HepG2 (cell line): ENCODE measurements around the gene FSHR. TPM values are rescaled to one million over a fixed set of nuclear protein-coding genes. Genes with fewer than 3 reads are reported as not detected.

ENCODE experiments used
- ATAC-seq: fragments of 200-7000 bp; cut with Tn5 transposase; 3 replicates; pipeline ENCODE4 v1.9.1; 2020; ENCODE audit warnings: mild to moderate bottlenecking, moderate library complexity
- BruUV-seq: library from RNA; stranded (reverse); fragments of 400-500 nt; replicated peaks from 2 replicates; lab custom pipeline; 2021; lab: Mats Ljungman, UMichigan
- CTCF ChIA-PET: fragments of 300-600 bp; formaldehyde crosslinking; extraction: SDS; loops from one replicate; lab custom pipeline; 2021; ENCODE audit warnings: low total read pairs, inconsistent platforms, low intra/inter-chr PET ratio; lab: Yijun Ruan, JAX
- POLR2A ChIA-PET: fragments of 350-600 bp; sonication (Branson Sonifier 250); formaldehyde crosslinking; loops from one replicate; lab custom pipeline; 2020; ENCODE audit warnings: antibody characterized with exemption, inconsistent platforms; lab: Yijun Ruan, JAX
- DNase-seq: peaks from one replicate; pipeline ENCODE4 v3.0.0-alpha.2; 2015; ENCODE audit warnings: low spot score
- FAIRE-seq: peaks from 3 replicates; lab custom pipeline; 2011; peaks lifted over from hg19 to GRCh38; lab: Jason Lieb, UNC
- H2AFZ ChIP-seq: one replicate; pipeline ENCODE4 v1.6.1; 2011; ENCODE audit warnings: low read length, inconsistent platforms
- H3K27ac ChIP-seq: fragments of 300-600 bp; 3 replicates; pipeline ENCODE4 v1.8.0; 2011; ENCODE audit warnings: mixed run types, mild to moderate bottlenecking, mixed read lengths, low read length, inconsistent platforms; ENCODE audit not compliant: insufficient read depth; ENCODE audit errors: extremely low read length
- H3K27me3 ChIP-seq, 2 experiments: fragments of 200-600 bp in 1 of 2; 2 replicates in 1 of 2; 3 replicates in 1 of 2; pipeline versions ENCODE4 v1.6.0 to v1.8.0; 2011; ENCODE audit warnings: low read length in 2 of 2, mild to moderate bottlenecking in 2 of 2, moderate library complexity in 2 of 2, inconsistent platforms in 1 of 2; ENCODE audit not compliant: insufficient read depth in 2 of 2, control insufficient read depth in 1 of 2
- H3K36me3 ChIP-seq, 2 experiments: fragments of 200-600 bp in 1 of 2; replicated peaks in 1 of 2; 2 replicates in 1 of 2; 3 replicates in 1 of 2; pipeline versions ENCODE4 v1.5.1 to v1.8.0; 2011; ENCODE audit warnings: low read length in 2 of 2, inconsistent platforms in 1 of 2; ENCODE audit not compliant: insufficient read depth in 2 of 2, control insufficient read depth in 1 of 2
- H3K4me1 ChIP-seq: 2 replicates; pipeline ENCODE4 v1.5.1; 2012; ENCODE audit warnings: low read length, inconsistent platforms; ENCODE audit not compliant: insufficient read depth
- H3K4me2 ChIP-seq: 2 replicates; pipeline ENCODE4 v1.6.0; 2011; ENCODE audit warnings: low read depth, low read length, inconsistent platforms
- H3K4me3 ChIP-seq, 3 experiments: fragments of 200-600 bp in 1 of 3; sonication (generic), shearing (Covaris generic) in 1 of 3; replicated peaks in 1 of 3; 2 replicates each; pipeline ENCODE4 v1.5.1; 2011 to 2016; ENCODE audit warnings: low read length in 3 of 3, inconsistent platforms in 2 of 3, low read depth in 2 of 3, mild to moderate bottlenecking in 2 of 3, control low read depth in 1 of 3, mixed read lengths in 1 of 3; ENCODE audit not compliant: insufficient read depth in 1 of 3
- H3K79me2 ChIP-seq: one replicate; pipeline ENCODE4 v1.6.1; 2011; ENCODE audit warnings: low read length, inconsistent platforms; ENCODE audit not compliant: insufficient read depth
- H3K9ac ChIP-seq: 2 replicates; pipeline ENCODE4 v1.6.0; 2011; ENCODE audit warnings: mild to moderate bottlenecking, low read depth, low read length, inconsistent platforms; ENCODE audit not compliant: insufficient read depth
- H3K9me3 ChIP-seq: 2 replicates; pipeline ENCODE4 v1.5.1; 2012; ENCODE audit warnings: mild to moderate bottlenecking, low read length
- H4K20me1 ChIP-seq: 2 replicates; pipeline ENCODE4 v1.6.0; 2011; ENCODE audit warnings: inconsistent platforms, mild to moderate bottlenecking, low read length, moderate library complexity; ENCODE audit not compliant: insufficient read depth
- ARNT2 ChIP-seq: sonication (generic); formaldehyde crosslinking; IDR thresholded peaks from 2 replicates; pipeline ENCODE4 v1.8.0; 2022; ENCODE audit warnings: mild to moderate bottlenecking, low read depth, missing genetic modification reagents, moderate library complexity
- CCDC6 ChIP-seq: sonication (generic); formaldehyde crosslinking; IDR thresholded peaks from 2 replicates; pipeline ENCODE4 v1.8.1; 2022; ENCODE audit warnings: mild to moderate bottlenecking, missing genetic modification reagents, moderate library complexity
- HDAC2 ChIP-seq: sonication (generic); formaldehyde crosslinking; IDR thresholded peaks from 2 replicates; pipeline ENCODE4 v1.4.0; 2020; ENCODE audit warnings: missing genetic modification reagents
- MTA1 ChIP-seq: sonication (generic); formaldehyde crosslinking; IDR thresholded peaks from 2 replicates; pipeline ENCODE4 v1.4.0; 2020; ENCODE audit warnings: missing genetic modification reagents, mild to moderate bottlenecking, borderline replicate concordance
- NAIF1 ChIP-seq: sonication (generic); formaldehyde crosslinking; IDR thresholded peaks from 2 replicates; pipeline ENCODE4 v1.5.0; 2020; ENCODE audit warnings: mild to moderate bottlenecking, missing genetic modification reagents, borderline replicate concordance
- POLR2G ChIP-seq: fragments of 200-400 bp; formaldehyde crosslinking; IDR thresholded peaks from 2 replicates; pipeline ENCODE4 v1.6.1; 2018; ENCODE audit warnings: mild to moderate bottlenecking, low read depth, low read length, moderate library complexity
- SMAD1 ChIP-seq: sonication (generic); formaldehyde crosslinking; IDR thresholded peaks from 2 replicates; pipeline ENCODE4 v1.4.0; 2020; ENCODE audit warnings: missing genetic modification reagents, low read depth, mild to moderate bottlenecking, borderline replicate concordance
- SRSF1 ChIP-seq: fragments of 200-400 bp; formaldehyde crosslinking; optimal IDR thresholded peaks from 2 replicates; pipeline ENCODE3; 2017; ENCODE audit warnings: mild to moderate bottlenecking, low read depth, low read length, moderate library complexity
- SSRP1 ChIP-seq: IDR thresholded peaks from 2 replicates; pipeline ENCODE4 v1.6.1; 2016; ENCODE audit warnings: control low read depth
- ZNF143 ChIP-seq: sonication (generic); formaldehyde crosslinking; IDR thresholded peaks from 2 replicates; pipeline ENCODE4 v1.4.0; 2020; ENCODE audit warnings: missing genetic modification reagents
- ZNF263 ChIP-seq: sonication (generic); formaldehyde crosslinking; IDR thresholded peaks from 2 replicates; pipeline ENCODE4 v1.4.0; 2020; ENCODE audit warnings: missing genetic modification reagents
- WGBS: methylation state at CpG from one replicate; pipeline ENCODE4 v1.1.6; 2017; ENCODE audit warnings: low lambda C conversion rate; 5-methylcytosine and 5-hydroxymethylcytosine counted together
- in situ Hi-C: cut with HindIII; loops from 2 replicates; pipeline ENCODE4 v1.10.0; 2017; ENCODE audit warnings: low pct_unique_long_range_greater_than_20kb; ENCODE audit not compliant: extremely low pct_ligation_motif_present
- intact Hi-C: fragments of 100-400 bp; cut with micrococcal nuclease; formaldehyde crosslinking; loops from one replicate; pipeline ENCODE4 v1.10.0; 2022; ENCODE audit not compliant: unreplicated experiment
- polyA plus RNA-seq, 8 experiments: library from polyadenylated mRNA; depleted of rRNA in 3 of 8; stranded (reverse) in 7 of 8; unstranded in 1 of 8; fragments of >200 nt; fragmentation: Illumina TruSeq in 4 of 8; extraction: Trizol in 4 of 8; gene quantifications; 2 replicates each; pipeline versions ENCODE4 v1.2.1 to v1.2.3, GENCODE V29; 2011 to 2016; ENCODE audit warnings: low read depth in 4 of 8, missing spikeins in 1 of 8, mixed read lengths in 1 of 8; ENCODE audit not compliant: insufficient read depth in 1 of 8
- total RNA-seq, 5 experiments: library from RNA; depleted of rRNA; stranded (reverse); fragments of >200 nt; fragmentation: Illumina TruSeq; extraction: Trizol; gene quantifications; 2 replicates each; pipeline ENCODE4 v1.2.3, GENCODE V29; 2016; ENCODE audit warnings: low read depth in 1 of 5
- TF ChIP-seq, protein P1 (sequence below): sonication (generic); formaldehyde crosslinking; IDR thresholded peaks from 2 replicates; pipeline ENCODE4 v1.8.1; 2023; ENCODE audit warnings: mild to moderate bottlenecking, inconsistent platforms, moderate library complexity, missing genetic modification reagents, borderline replicate concordance
- TF ChIP-seq, protein P2 (sequence below): sonication (generic); formaldehyde crosslinking; IDR thresholded peaks from 2 replicates; pipeline ENCODE4 v1.4.0; 2020; ENCODE audit warnings: missing genetic modification reagents
- TF ChIP-seq, protein P3 (sequence below): sonication (generic); formaldehyde crosslinking; IDR thresholded peaks from 2 replicates; pipeline ENCODE4 v1.5.1; 2020; ENCODE audit warnings: mild to moderate bottlenecking, missing genetic modification reagents
- TF ChIP-seq, protein P4 (sequence below): sonication (generic); formaldehyde crosslinking; IDR thresholded peaks from 2 replicates; pipeline ENCODE4 v1.5.0; 2020; ENCODE audit warnings: missing genetic modification reagents, mild to moderate bottlenecking, borderline replicate concordance

Gene FSHR
- total and polyA plus RNA-seq, 2 of the 13 experiments (the other 11 are each of a cell fraction or from before 2014, with no cell fraction given): not detected

DNA sequence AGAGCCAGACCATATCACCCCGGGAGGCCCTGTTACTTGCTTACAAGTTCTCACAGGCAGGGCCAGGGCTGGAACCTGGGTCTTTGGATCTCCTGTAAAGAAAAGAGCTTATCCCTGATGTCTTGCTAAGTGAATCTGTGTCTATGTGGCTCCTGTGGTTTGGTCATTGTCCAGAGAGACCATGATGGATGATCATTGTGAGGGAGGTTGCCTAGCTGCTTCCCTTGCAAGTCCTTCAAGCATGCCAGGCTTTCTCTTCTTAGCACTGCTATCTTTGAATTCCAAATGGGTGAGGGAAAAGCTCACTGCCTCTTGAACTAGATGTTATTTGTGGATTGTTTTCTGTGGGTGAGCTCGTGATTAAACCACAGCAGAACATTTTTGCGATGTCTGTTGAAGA, 151.6 kb downstream of the FSHR start:
- 13% methylated on average over 3 of the region's 3 CpGs for WGBS
- ATAC-seq: no peak

More for the DNA sequence above, 151.6 kb downstream of the FSHR start:
- FAIRE-seq (no peak), DNase-seq (no peak)
- TF ChIP-seq POLR2G: no peak
- TF ChIP-seq, protein P1, sequence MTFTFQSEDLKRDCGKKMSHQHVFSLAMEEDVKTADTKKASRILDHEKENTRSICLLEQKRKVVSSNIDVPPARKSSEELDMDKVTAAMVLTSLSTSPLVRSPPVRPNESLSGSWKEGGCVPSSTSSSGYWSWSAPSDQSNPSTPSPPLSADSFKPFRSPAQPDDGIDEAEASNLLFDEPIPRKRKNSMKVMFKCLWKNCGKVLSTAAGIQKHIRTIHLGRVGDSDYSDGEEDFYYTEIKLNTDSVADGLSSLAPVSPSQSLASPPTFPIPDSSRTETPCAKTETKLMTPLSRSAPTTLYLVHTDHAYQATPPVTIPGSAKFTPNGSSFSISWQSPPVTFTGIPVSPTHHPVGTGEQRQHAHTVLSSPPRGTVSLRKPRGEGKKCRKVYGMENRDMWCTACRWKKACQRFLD (CRISPR knock-in tag): no peak
- no peak for TF ChIP-seq SRSF1
- TF ChIP-seq MTA1: no peak
- no peak for TF ChIP-seq ZNF263
- no peak for TF ChIP-seq SMAD1
- TF ChIP-seq, protein P2, sequence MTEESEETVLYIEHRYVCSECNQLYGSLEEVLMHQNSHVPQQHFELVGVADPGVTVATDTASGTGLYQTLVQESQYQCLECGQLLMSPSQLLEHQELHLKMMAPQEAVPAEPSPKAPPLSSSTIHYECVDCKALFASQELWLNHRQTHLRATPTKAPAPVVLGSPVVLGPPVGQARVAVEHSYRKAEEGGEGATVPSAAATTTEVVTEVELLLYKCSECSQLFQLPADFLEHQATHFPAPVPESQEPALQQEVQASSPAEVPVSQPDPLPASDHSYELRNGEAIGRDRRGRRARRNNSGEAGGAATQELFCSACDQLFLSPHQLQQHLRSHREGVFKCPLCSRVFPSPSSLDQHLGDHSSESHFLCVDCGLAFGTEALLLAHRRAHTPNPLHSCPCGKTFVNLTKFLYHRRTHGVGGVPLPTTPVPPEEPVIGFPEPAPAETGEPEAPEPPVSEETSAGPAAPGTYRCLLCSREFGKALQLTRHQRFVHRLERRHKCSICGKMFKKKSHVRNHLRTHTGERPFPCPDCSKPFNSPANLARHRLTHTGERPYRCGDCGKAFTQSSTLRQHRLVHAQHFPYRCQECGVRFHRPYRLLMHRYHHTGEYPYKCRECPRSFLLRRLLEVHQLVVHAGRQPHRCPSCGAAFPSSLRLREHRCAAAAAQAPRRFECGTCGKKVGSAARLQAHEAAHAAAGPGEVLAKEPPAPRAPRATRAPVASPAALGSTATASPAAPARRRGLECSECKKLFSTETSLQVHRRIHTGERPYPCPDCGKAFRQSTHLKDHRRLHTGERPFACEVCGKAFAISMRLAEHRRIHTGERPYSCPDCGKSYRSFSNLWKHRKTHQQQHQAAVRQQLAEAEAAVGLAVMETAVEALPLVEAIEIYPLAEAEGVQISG: no peak
- no peak for TF ChIP-seq ARNT2 (CRISPR knock-in tag)
- no peak for TF ChIP-seq ZNF143 (CRISPR knock-in tag)
- no peak for TF ChIP-seq NAIF1 (CRISPR knock-in tag)
- TF ChIP-seq, protein P3, sequence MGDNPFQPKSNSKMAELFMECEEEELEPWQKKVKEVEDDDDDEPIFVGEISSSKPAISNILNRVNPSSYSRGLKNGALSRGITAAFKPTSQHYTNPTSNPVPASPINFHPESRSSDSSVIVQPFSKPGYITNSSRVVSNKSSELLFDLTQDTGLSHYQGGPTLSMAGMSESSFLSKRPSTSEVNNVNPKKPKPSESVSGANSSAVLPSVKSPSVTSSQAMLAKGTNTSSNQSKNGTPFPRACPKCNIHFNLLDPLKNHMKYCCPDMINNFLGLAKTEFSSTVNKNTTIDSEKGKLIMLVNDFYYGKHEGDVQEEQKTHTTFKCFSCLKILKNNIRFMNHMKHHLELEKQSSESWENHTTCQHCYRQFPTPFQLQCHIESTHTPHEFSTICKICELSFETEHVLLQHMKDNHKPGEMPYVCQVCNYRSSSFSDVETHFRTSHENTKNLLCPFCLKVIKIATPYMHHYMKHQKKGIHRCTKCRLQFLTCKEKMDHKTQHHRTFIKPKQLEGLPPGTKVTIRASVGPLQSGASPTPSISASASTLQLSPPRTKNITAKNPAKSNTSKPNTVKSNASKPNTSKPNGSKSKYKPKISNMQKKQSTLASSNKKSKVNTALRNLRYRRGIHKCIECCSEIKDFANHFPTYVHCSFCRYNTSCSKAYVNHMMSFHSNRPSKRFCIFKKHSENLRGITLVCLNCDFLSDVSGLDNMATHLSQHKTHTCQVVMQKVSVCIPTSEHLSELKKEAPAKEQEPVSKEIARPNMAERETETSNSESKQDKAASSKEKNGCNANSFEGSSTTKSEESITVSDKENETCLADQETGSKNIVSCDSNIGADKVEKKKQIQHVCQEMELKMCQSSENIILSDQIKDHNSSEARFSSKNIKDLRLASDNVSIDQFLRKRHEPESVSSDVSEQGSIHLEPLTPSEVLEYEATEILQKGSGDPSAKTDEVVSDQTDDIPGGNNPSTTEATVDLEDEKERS: no peak
- TF ChIP-seq, protein P4, sequence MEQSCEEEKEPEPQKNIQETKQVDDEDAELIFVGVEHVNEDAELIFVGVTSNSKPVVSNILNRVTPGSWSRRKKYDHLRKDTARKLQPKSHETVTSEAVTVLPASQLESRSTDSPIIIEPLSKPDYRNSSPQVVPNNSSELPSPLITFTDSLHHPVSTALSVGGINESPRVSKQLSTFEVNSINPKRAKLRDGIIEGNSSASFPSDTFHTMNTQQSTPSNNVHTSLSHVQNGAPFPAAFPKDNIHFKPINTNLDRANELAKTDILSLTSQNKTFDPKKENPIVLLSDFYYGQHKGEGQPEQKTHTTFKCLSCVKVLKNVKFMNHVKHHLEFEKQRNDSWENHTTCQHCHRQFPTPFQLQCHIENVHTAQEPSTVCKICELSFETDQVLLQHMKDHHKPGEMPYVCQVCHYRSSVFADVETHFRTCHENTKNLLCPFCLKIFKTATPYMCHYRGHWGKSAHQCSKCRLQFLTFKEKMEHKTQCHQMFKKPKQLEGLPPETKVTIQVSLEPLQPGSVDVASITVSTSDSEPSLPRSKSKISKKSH (CRISPR knock-in tag): no peak
- no peak for TF ChIP-seq HDAC2 (CRISPR knock-in tag)
- TF ChIP-seq SSRP1: no peak
- TF ChIP-seq CCDC6: no peak
- no peaks in the 10 kb centered on the region for H3K36me3 ChIP-seq
- no peak overlapping the region for H3K4me2 ChIP-seq
- H3K4me3 ChIP-seq: no peak overlapping the region
- ChIA-PET CTCF (no interaction called here), POLR2A (no interaction called here)
- no peaks in the 10 kb centered on the region for H3K9me3 ChIP-seq
- H4K20me1 ChIP-seq: no peaks in the 10 kb centered on the region
- intact Hi-C loops: no loop called here
- in situ Hi-C loops: no loop called here
- no peaks in the 10 kb centered on the region for H3K79me2 ChIP-seq
- H3K4me1 ChIP-seq: no peaks in the 10 kb centered on the region
- no peaks in the 10 kb centered on the region for H3K27me3 ChIP-seq
- no peak overlapping the region for H3K27ac ChIP-seq
- H2AFZ ChIP-seq: no peak overlapping the region
- BruUV-seq: no TSS peak
- no peak overlapping the region for H3K9ac ChIP-seq
